Measurements from ENCODE around the gene IGF1R.

- TF ChIP-seq, protein P1, sequence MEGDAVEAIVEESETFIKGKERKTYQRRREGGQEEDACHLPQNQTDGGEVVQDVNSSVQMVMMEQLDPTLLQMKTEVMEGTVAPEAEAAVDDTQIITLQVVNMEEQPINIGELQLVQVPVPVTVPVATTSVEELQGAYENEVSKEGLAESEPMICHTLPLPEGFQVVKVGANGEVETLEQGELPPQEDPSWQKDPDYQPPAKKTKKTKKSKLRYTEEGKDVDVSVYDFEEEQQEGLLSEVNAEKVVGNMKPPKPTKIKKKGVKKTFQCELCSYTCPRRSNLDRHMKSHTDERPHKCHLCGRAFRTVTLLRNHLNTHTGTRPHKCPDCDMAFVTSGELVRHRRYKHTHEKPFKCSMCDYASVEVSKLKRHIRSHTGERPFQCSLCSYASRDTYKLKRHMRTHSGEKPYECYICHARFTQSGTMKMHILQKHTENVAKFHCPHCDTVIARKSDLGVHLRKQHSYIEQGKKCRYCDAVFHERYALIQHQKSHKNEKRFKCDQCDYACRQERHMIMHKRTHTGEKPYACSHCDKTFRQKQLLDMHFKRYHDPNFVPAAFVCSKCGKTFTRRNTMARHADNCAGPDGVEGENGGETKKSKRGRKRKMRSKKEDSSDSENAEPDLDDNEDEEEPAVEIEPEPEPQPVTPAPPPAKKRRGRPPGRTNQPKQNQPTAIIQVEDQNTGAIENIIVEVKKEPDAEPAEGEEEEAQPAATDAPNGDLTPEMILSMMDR (conservative IDR thresholded peaks at IDR 0.05): no peak
- no peak for TF ChIP-seq EZH2 (IDR thresholded peaks at IDR 0.05; ENCODE audit: low read depth)
These were observed 150.1 kb downstream of the IGF1R start for GRCh38 chr15:98798375-98798893.
